Cardiac muscle cell (in vitro differentiated cells and primary cell): Measurements from ENCODE around the gene C4orf50. TPM values are rescaled to one million over a fixed set of nuclear protein-coding genes. Genes with fewer than 3 reads are reported as not detected.

ENCODE experiments used
- DNase-seq, 2 donors: peaks; one replicate each; pipeline versions ENCODE4 v3.0.0 to v3.0.0-alpha.2; 2010 to 2017; ENCODE audit warnings: low read depth in 1 of 2, low spot score in 1 of 2
- H3K27ac ChIP-seq: fragments of 200-600 bp; sonication (generic); 2 replicates; pipeline ENCODE4 v1.5.1; 2016
- H3K27me3 ChIP-seq: fragments of 200-600 bp; sonication (generic); 2 replicates; pipeline ENCODE4 v1.6.0; 2016; ENCODE audit warnings: control low read depth
- H3K36me3 ChIP-seq: fragments of 200-600 bp; sonication (generic); 2 replicates; pipeline ENCODE4 v1.5.1; 2016; ENCODE audit warnings: control low read depth
- H3K4me1 ChIP-seq: fragments of 200-600 bp; sonication (generic); 2 replicates; pipeline ENCODE4 v1.8.1; 2017; ENCODE audit warnings: low read depth, mild to moderate bottlenecking, mixed run types
- H3K4me3 ChIP-seq: fragments of 200-600 bp; sonication (generic); 2 replicates; pipeline ENCODE4 v1.5.1; 2016; ENCODE audit warnings: mild to moderate bottlenecking
- H3K9me3 ChIP-seq: fragments of 200-600 bp; sonication (generic); 2 replicates; pipeline ENCODE4 v1.5.1; 2017; ENCODE audit warnings: low read depth, mild to moderate bottlenecking, control low read depth
- CTCF ChIP-seq: IDR thresholded peaks from 2 replicates; pipeline ENCODE4 v1.5.1; 2012; ENCODE audit warnings: low read depth, mild to moderate bottlenecking, low read length
- polyA plus RNA-seq: library from polyadenylated mRNA; unstranded; fragments of >200 nt; fragmentation: Nextera tagmentation; extraction: Ambion mirVana; gene quantifications from 2 replicates; pipeline ENCODE4 v1.2.1, GENCODE V29; 2016
- total RNA-seq: library from RNA; depleted of rRNA; stranded (reverse); fragments of >200 nt; gene quantifications from 2 replicates; pipeline ENCODE4 v1.2.3, GENCODE V29; 2016

C4orf50 gene
- total and polyA plus RNA-seq, 2 experiments from 2014 or later: 0.15 TPM; not detected in 1

GRCh38 chr4:5870701-5871100, 147.5 kb downstream of the C4orf50 start:
- H3K36me3 ChIP-seq: no peaks in the 10 kb centered on the region
- no peak for DNase-seq
- no peak for TF ChIP-seq CTCF

GRCh38 chr4:5869966-5870619, 148.1 kb downstream of the C4orf50 start:
- no peak for DNase-seq
- no peak overlapping the region for H3K4me3 ChIP-seq
- TF ChIP-seq CTCF: no peak
- H3K9me3 ChIP-seq: no peaks in the 10 kb centered on the region
- H3K27me3 ChIP-seq: no peaks in the 10 kb centered on the region
- no peak overlapping the region for H3K27ac ChIP-seq
- H3K36me3 ChIP-seq: no peaks in the 10 kb centered on the region
- H3K4me1 ChIP-seq: no peaks in the 10 kb centered on the region

More at GRCh38 chr4:5870701-5871100, 147.5 kb downstream of the C4orf50 start:
- H3K27ac ChIP-seq: no peak overlapping the region
- no peaks in the 10 kb centered on the region for H3K9me3 ChIP-seq
- no peaks in the 10 kb centered on the region for H3K4me1 ChIP-seq
- H3K27me3 ChIP-seq: no peaks in the 10 kb centered on the region
- H3K4me3 ChIP-seq: no peak overlapping the region

- Histone ChIP-seq H3K9me3 (no peaks in the 10 kb centered on the region), H3K4me1 (no peaks in the 10 kb centered on the region), H3K27me3 (no peaks in the 10 kb centered on the region), H3K4me3 (no peak overlapping the region), H3K36me3 (no peaks in the 10 kb centered on the region), H3K27ac (no peak overlapping the region)
- TF ChIP-seq CTCF: no peak
- DNase-seq: no peak
Observed at GRCh38 chr4:5867866-5868265, 150.4 kb downstream of the C4orf50 start.

- H3K36me3 ChIP-seq: no peaks in the 10 kb centered on the region
- no peak overlapping the region for H3K27ac ChIP-seq
- H3K27me3 ChIP-seq: no peaks in the 10 kb centered on the region
- H3K4me1 ChIP-seq: no peaks in the 10 kb centered on the region
- no peaks in the 10 kb centered on the region for H3K9me3 ChIP-seq
- TF ChIP-seq CTCF: no peak
- no peak for DNase-seq
- H3K4me3 ChIP-seq: no peak overlapping the region
Observed at GRCh38 chr4:5866841-5867813, 151.1 kb downstream of the C4orf50 start.

GRCh38 chr4:5865896-5866599, 152.2 kb downstream of the C4orf50 start:
- Histone ChIP-seq H3K27me3 (no peaks in the 10 kb centered on the region), H3K36me3 (no peaks in the 10 kb centered on the region)

More at GRCh38 chr4:5865896-5866599, 152.2 kb downstream of the C4orf50 start:
- Histone ChIP-seq H3K4me1 (no peaks in the 10 kb centered on the region), H3K9me3 (no peaks in the 10 kb centered on the region), H3K4me3 (no peak overlapping the region), H3K27ac (no peak overlapping the region)
- no peak for DNase-seq
- TF ChIP-seq CTCF: no peak
